Stimulated activated CD4-positive, alpha-beta T cell treated with anti-CD3 and anti-CD28 coated beads, Interleukin-2, amount 100 ng/mL, for 4 hours (primary cell): ENCODE data around the gene BSCL2.
A peak's percentile ranks its signal among the peaks of the same experiment; 100 is the strongest.
"Not testable (repeated sequence)": the region's sequence is repeated elsewhere in the genome, so short reads cannot be mapped to it uniquely, and the experiment has no call there.

Experiments used
- DNase-seq: peaks from one replicate; pipeline ENCODE4 v3.0.0-alpha.2; 2020; ENCODE audit warnings: low read depth

Gene BSCL2

DNA sequence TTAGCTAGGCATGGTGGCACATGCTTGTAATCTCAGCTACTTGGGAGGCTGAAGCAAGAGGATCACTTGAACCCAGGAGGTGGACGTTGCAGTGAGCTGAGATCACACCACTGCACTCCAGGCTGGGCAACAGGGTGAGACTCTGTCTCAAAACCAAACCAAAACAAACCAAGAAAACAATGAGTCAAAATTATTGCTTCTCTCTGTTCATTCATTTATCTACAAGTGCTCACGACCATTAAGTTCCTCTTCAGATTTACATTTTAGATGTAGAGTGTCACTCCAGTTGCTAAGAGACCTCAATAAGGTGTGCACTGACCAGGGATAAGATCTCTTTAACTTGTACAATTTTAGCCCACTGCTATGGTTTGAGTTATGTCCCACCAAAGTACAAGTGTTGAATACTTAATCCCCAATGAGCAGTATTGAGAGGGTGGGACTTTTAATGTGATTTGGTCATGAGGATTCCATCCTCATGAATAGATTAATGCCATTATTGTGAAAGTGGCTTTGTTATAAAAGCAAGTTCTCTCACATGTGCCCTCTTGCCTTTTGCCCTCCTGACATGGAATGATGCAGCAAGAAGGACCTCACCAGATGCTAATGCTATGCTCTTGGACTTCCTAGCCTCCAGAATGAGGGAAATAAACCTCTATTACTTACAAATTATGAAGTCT is 12.2 kb upstream of the BSCL2 start:
- no peak for DNase-seq

DNA sequence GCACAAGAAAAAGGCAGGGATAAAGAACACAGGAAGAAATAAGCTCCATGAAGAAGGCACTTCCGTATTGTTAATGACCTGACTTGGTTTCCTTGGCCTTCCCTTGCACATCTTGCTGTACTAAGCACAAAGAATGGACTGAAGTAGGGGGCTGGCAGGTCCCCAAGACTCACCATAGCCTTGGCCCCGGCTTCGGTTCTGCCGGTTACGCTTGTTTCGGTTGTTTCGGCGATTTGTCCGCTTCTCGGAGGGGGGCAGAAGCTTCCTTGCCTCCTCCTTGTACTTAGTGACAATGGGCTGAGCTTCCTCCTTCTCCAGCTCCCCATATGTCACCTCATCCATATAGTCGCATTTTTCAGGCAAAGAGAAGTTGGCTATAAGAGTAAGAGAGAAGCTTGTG is 9.6 kb upstream of the BSCL2 start:
- DNase-seq, result no peak

DNA sequence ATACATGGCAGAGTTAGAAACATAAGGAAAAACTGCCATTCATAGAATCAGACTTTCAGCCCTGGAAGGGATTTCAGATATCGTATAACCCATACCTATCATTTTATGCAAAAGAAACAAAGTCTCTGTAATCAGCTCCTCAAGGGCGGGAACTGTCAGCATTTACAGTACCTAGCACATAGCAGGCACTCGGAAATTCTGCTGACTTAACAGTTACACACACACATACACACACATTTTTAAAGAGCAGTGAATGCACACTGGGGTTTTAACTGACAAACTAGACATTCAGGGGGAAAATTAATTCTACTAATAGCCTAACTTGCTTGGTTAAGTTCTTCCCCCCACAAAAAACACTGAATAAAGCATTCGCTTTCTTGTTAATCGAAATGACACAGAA is 9.0 kb upstream of the BSCL2 start:
- DNase-seq, result no peak

DNA sequence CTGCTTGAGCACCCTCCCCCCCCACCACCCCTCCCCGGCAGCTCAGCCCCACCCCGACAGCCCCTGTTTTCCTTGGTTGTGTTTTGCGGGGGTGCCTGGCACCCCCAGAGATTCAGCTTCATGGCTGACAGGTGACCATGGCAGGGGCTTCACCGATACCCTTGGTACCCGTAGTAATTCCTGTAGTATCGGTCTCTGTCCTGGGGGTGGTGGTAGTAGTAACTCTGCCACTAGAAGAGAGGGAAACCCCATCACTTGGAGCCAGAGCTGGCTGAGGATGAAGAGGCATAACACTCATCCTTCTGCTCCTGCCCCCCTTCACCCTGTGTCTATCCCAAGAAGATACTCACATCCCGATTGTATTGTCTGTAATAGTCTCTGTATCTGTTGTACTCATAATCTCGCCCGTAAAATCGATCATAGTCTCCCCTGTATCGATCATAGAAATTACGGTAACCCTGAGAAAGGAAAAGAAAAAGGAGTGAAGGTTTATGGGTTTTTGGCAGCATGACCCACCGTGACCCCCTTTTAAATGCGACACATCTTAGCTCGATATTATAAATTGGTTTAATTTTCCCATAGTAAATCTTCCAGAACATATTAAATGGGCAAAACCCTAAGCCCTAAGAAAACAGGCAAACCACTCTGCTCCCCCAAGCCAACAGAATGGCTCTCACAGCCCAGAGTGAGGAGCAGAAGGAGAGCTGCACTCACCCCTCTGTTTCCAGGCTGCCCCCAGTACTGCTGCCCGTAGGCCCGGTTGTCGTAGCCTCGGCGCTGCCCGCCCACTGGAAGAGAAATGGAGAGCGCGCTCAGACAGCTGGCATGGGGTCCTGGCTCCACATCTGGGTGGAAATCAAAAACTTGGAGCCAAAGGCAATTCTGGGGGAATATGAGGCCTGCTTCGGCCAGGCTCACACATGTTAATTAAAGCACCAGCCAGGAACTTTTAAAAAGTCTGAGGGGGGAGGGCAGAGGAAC is 8.2 kb upstream of the BSCL2 start:
- no peak for DNase-seq

DNA sequence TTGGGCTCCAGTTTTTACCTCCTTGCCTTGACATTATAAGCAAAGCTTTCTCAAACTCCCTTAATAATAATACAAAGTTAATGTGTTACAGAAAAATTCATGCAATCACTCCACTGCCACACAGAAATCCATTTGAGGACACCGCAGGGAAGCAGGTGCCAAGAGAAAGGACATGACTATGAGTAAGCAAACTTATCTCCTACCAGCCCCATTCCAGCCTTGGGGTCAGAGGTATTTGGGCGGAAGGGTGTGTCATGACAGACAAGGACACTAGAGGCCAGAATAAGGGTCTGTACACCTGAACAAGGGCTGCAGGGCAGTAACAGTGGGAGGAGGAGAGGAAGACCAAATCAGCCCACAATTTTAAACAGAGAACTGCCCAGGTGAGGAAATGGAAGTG is 6.1 kb upstream of the BSCL2 start:
- no peak for DNase-seq

DNA sequence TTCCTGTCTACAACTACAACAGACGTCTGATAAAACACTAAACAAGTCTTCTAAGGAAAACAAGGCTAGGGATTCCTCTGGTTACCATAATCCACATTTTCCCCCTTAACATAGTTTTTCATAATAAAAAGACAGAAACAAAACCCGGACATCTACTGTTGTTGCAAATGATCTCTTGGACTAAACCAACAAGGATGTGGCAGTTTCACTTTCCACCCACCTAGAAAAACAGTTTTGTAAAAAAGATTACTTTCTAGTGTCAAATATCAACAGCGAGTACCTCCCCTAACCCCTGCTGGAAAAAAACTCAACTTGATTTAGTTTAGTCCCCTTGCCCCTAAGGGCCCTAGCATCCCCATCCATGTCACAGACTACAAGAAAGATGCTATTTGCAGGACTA is 5.6 kb upstream of the BSCL2 start:
- DNase-seq, result no peak

DNA sequence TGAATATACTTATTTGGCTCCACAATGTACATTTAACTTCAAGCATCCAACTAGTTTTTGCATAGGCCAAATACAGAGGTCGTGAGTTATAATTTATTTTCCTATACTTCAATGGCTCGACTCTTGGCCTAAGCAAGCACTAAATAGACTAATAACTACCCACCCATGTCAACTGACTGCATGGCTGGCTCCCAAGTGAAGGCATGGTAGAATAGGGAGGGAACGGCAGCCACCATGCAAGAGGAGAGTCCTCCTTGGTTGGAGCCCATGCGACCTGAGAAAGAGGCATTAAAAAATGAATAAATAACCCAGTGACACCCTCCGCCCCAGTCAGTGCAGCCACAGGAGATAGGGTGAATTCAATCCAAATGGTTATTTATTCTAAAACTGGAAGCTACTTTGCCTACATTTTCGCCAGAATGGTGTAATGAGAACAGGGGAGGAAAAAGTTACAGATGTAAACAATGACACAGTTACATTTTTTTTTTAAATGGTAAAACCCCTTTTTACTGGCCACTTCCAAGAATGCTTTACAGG is 5.1 kb upstream of the BSCL2 start:
- no peak for DNase-seq

DNA sequence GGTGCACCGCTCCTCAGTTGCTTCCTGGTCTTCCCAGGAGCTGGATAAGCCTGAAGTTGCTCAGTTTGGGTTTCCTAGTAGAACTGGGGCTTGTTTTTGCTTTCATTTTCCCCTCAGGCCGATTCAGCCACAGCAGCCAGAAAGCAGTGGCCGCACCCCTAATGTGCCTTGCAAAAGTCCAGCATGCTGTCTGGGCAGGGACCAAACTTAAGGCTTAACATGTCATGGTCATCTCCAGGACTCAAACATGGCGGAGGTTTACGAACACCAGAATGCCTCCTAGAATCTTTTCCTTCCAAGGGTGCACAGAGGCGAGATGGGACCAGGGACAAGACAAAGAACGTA is 2.7 kb upstream of the BSCL2 start:
- no peak for DNase-seq

DNA sequence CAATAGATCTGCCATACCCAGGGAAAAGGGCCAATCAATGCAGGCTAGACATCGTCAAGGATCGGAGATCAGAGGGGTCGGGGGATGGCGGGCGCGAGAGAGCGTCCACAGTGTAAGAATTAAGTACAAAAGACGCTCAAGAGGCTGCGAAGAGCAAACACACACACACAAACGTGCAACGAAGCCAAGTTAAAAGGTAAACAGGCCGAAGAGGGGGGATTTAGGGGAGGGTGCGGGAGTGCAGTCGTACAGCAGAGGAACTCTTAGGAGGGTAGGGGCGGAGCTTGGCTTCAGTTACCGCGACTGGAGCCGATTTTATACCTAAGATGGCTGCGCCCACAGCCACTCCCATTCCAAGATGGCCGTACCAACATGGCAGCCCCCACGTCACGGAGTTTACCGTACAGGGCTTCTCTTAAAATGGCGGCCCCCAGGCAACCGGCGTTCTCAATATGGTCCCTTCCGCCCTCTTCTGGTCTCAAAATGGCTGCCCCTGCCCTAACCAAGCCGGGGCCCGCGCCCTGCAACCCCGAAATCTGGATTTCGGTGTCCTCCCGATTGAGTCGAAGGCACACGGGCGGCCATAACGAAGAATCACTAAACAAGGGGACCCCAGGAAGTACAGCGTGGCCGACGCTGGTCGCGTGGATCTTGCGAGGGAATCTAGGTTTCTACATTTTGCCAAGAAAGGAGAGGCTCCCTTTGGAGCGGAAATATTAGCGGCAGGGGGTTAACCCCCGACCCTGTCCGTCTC is 2.2 kb upstream of the BSCL2 start:
- DNase-seq, result peak; percentile 95

DNA sequence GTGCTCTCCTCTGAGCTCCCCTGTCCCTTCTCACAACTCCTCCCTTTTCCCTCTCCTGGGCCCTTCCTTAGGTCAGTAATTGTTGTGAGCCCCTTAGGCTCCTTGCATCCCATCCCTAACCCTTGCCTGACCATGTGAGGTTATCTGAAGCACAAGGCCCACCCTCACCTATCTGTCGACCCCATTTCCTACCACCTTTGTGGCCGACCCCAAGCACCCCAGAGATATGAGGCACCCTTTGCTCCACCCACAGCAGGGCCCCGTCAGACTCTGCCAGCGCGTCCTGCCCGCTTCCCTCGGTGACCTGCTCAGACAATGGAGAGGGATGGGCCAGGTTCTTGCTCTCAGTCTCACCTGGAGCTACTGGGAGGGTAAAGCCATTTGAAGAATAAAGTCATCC is 1.6 kb upstream of the BSCL2 start:
- DNase-seq, result peak; percentile 21

DNA sequence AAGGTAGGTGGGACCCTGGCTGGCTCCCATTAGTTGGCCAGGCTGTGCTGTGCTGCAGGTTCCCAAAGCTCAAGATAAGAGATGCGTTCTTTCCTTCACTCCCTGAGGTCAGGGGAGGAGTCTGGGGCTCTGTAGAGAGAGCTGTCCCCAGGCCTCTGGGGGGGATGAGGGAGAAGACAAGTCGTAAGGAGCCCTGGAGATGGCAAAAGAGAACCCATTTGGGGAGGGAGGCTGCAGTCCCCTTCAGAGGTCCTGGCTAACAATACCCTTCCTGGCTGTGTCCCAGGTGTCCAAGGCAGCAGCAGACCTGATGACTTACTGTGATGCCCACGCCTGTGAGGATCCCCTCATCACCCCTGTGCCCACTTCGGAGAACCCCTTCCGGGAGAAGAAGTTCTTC is 1.2 kb upstream of the BSCL2 start:
- no peak for DNase-seq

DNA sequence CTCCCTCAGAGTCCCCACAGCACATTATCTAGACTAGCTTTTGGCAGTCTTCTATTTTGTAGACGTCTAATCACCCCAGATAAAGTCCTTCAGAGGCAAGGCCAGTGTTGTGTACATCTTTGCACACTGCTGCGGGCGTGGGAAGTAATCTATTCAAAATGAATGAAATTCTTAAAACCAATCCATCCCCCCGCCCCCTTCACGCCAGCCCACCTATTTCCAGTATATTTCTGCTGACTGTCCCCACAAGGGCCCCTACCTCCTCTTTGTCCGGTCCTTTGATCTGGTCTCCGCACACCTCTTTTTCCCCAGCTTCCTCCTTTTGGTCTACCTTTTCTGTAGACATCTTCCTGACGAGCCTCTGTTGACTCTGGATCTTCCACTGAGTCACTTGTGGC is 375 bp downstream of the BSCL2 start:
- no peak for DNase-seq

DNA sequence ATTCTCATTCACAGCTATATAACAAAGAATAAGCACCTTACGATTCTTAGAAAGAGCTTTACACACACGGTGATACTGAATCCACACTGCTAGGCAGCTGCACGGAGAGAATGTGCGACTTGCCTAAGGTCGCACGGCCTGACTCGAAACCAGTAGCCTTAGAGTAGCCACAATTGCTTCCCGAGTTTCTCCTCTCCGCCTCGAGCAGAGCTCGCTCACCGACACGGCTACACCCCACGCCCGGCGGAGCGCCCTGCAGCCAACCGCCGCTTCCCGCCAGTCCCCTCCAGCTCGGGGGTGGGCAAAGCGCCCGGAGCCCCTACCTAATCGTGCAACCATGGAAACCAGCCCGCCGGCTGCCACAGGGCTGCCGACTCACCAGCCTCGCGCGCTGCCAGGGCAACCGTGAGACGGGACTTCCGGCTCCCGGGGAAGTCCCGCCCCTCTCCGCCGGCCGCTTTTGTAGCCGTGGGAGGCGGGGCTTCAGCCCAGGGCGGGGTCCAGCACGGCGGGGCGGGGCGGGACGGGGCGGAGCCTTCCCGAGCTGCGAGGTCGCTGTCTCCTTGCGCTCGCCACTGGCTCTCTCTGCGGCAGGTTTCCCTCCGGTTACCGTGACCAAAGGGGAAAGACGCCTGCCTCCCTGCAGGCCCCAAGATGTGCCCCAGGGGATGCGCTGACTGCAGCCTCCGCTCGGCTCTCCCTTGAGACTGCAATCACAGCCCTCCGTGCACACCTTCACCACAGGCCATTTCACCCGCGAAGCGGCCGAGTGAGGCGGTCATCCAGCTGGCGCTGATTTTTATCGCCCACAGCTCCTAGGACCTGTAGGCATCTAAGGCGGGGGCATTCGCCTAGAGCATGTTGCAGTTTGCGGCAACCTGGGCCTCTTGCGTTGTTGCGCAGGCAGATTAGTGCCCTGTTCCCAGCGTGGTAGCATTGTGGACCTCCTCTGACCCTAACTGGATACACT is 1.1 kb downstream of the BSCL2 start:
- DNase-seq, result peak; percentile 91

DNA sequence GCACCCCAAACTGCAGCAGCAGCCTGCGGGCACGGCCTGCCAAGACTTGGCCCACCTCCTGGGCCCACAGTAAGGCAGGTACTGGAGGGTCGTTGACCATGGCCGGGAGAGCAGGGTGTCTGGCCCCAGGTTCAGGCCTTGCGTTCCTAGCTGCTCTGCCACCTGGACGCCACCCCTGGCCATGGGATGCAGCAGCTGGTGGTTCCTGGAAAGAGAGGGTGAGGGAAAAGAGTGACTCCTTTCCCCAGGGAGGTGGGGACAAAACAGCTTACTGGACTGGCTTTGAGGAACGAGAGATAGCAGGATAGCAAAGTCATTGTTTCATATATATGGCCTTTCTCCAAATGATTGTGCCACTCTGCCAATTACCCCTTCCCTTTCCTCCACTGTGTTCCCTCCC is 1.8 kb downstream of the BSCL2 start:
- no peak for DNase-seq

DNA sequence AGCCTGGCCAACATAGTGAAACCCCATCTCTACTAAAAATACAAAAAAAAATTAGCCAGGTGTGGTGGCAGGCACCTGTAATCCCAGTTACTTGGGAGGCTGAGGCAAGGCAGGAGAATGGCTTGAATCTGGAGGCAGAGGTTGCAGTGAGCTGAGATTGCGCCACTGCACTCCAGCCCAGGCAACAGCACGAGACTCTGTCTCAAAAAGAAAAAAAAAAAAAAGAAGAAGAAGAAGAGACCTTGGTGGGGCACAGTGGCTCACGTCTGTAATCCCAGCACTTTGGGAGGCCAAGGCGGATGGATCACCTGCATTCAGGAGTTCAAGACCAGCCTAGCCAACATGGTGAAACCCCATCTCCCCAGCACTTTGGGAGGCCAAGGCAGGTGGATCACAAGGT is 3.3 kb downstream of the BSCL2 start:
- DNase-seq, result not testable (repeated sequence)

DNA sequence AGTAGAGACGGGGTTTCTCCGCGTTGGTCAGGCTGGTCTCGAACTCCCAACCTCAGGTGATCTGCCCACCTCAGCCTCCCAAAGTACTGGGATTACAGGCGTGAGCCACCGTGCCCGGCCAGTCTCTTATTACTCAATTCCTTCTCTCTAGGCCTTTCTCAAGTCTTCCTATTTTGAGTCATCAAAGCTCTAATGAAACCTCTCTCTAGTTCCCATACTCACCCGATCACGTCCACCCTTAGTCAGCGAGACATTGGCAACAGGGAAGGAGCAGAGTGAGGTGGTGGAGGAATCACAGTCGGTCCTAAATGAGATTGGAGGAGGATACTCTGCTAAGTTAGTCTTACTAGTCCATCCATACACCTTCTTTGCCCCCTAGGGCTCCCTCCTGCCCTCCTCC is 5.0 kb downstream of the BSCL2 start:
- no peak for DNase-seq

DNA sequence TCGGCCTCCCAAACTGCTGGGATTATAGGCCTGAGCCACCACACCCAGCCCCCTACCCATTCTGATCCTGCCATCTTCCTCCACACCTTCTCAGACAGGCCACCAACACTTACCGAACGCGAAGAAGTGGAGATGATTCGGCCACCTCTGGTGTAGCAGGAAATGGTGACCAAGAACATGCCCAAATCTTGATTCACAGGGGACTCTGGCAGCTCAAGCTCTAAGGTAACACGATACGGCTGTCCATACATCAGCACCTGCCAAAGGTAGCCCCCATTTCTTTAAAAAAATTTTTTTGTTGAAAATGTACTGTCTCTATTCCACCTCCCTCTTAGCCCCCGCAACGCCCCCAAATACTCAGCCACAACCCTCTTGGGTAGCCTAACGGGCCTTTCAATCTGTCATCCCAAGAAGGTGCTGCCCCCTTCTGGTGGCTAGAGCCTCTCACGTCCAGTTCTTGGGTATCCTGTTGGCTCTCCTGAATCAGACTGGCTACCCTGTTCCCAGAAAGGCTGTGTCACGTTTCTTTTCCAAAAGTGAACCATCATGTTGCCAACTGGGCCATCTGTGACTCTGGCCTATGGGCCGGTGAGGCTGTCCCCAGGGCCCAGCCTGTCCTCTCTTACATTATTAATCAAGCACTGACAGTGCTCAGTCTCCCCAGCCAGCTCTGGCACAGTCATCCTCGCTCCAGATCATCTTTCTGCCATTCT is 12.6 kb downstream of the BSCL2 start:
- peak; percentile 72 for DNase-seq

DNA sequence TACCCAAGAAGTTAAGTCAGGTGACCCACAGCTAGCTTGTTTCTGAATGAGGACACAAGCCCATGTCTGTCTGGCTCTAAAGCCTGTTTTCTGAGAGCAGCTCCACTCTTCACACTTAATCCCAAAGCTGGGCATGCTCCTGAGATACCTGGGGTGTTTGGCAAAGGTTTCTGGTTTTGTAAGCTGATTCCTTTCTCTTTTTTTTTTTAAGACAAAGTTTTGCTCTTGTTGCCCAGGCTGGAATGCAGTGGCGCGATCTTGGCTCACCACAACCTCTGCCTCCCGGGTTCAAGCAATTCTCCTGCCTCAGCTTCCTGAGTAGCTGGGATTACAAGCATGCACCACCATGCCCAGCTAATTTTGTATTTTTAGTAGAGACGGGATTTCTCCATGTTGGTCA is 13.6 kb downstream of the BSCL2 start:
- not testable (repeated sequence) for DNase-seq

DNA sequence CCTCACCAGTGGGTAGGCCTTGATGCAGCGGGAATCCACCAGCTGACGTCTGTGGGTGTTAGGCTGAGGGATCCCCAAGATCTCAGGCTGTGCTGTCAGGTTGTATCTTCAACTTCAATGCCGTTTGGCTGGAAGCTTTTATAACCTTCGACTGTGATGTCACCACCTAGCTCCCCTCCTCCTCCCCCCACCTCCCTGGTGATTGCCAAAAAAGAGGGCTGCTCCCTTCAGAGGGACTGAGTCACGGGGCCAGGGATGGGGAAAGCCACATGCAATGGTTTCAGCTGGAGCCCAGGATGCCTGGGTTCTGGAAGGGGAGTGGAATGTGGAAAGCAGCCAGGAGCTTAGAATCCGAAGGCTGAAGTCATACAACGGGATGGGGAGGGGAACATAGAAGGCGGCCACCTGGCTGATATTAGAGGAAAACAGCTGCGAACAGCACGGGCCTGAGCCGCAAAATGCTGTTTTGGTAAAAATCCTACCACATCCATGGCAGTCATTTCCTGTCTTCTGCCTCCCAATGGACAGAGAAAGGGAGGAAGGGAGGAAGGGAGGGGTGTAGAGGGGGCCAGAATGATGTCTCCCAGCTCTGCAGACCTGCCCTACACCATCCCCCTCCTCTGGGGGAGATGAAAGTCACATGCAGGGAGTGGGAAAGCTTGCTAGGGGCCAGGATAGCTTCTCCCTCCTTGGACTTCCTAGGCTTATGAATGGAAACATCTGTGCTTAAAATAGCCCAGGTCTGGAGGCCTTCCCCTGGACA is 17.6 kb downstream of the BSCL2 start, which contains the start of gene LRRN4CL:
Gene LRRN4CL (minus strand): TSS at position 110 of the 763 bp plus-strand sequence. CDS start 1,022 bp downstream, outside the sequence.
- no peak for DNase-seq

DNA sequence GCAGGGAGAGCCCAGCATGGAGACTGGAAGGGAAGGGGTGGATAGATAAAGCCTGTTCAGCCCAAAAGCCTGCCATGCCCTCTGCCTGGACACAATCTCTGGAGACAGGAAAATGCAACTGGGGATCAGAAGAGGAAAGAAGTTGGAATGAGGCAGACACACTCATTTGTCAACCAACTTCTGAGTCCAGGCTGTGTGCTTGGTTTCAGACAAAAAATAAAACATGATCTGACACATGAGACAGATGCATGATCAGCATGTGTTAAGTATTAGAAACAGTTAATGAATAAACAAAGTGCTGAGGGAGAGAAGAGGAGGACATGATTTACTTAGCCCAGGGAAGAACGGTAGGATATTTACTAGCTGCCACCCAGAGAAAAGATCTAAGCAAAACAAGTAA is 18.7 kb downstream of the BSCL2 start:
- no peak for DNase-seq
